Measurements from ENCODE around the gene MRPS27. TPM values are rescaled to one million over a fixed set of nuclear protein-coding genes. Genes with fewer than 3 reads are reported as not detected.

MRPS27 gene
- total RNA-seq = 100 to 1,000 TPM in 1 of 4 donors, 10 to 100 TPM in 3; 45.9 to 214 (median 68.6) TPM

DNA sequence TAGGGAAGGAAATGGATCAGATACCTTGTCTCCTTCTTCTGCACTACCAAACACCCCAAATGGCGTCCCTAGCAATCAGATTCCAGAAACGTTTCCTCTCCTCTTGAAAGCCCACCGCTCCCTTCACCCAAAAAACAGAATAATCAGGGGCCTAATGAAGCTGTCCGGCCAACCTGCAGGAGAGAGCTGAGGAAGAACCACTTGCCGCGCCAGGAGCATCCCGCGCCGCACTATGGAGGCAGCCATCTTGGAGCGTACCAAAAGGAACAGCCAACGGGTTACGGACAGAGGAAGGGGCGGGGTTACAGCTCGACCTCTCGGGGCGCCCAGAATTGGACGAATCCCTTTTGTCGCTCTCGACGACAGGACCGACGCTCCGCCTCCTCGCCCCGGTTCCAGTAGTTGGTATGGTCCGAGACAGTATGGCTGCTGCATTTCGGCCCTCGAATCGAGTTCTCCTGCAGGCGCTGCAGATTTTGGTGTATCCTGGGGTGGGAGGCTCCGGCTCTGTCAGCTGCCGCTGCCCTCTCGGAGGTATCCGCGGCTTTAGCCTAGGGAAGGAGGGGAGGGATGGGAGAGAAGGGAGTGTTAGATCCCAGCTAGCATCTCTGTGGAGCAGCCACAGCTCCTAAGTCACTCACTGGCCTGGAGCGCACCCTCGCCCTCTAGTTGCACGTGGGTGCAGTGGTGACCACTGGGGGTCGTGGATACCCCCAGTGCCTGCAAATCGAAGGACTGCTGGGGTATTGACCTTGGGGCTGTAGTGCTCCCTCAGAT lies at the start of gene MRPS27, which contains the start of gene PTCD2:
MRPS27 (minus strand) TSS at position 265 of the 777 bp plus-strand sequence; CDS start at position 246, 19 bp downstream.
PTCD2 (plus strand) TSS at position 398 of the 777 bp plus-strand sequence; CDS start at position 408, 10 bp downstream.
- no peaks in the 10 kb centered on the region for H3K27me3 ChIP-seq
- intact Hi-C loops (cut with DNase I; ENCODE audit: low total_unique reads) = no loop called here
- H3K4me3 ChIP-seq = peak within 1 kb of the TSS; percentile 76 to 93
- H3K27ac ChIP-seq = peak within 1 kb of the TSS; percentile 73 to 83
- no peaks in the 10 kb centered on the region for H3K36me3 ChIP-seq
- H3K9me3 ChIP-seq = no peaks in the 10 kb centered on the region
- no peaks in the 10 kb centered on the region for H3K4me1 ChIP-seq
- TF ChIP-seq, protein P1, sequence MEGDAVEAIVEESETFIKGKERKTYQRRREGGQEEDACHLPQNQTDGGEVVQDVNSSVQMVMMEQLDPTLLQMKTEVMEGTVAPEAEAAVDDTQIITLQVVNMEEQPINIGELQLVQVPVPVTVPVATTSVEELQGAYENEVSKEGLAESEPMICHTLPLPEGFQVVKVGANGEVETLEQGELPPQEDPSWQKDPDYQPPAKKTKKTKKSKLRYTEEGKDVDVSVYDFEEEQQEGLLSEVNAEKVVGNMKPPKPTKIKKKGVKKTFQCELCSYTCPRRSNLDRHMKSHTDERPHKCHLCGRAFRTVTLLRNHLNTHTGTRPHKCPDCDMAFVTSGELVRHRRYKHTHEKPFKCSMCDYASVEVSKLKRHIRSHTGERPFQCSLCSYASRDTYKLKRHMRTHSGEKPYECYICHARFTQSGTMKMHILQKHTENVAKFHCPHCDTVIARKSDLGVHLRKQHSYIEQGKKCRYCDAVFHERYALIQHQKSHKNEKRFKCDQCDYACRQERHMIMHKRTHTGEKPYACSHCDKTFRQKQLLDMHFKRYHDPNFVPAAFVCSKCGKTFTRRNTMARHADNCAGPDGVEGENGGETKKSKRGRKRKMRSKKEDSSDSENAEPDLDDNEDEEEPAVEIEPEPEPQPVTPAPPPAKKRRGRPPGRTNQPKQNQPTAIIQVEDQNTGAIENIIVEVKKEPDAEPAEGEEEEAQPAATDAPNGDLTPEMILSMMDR (IDR thresholded peaks at IDR 0.05) = peak; percentile 8 to 24 (median 14)
- TF ChIP-seq POLR2A (IDR thresholded peaks at IDR 0.05) = peak; percentile 42 to 47
- peak; percentile 94 to 97 for DNase-seq

DNA sequence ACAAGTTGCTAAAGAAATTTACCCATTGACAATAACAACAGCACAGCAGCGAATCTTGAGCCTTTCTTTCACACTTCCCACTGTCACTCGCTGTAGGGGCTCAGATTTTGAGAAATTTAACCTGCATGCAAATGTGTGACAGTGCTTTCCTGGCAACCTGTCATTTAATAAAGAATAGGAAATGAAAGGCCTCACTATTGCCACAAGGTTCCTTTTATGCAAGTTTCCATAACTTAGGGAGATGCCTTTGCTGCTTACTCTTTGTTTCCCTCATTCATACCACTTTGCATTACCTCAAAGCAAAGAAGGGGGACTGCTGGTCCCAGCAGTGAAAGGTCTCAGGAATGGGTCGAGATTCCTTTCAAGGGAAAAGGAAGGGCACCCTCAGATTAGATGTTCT lies 49.7 kb upstream of the MRPS27 start:
- Histone ChIP-seq H3K27me3 (no peaks in the 10 kb centered on the region), H3K36me3 (no peaks in the 10 kb centered on the region), H3K4me1 (peaks cover 0 to 6% of the 10 kb centered on the region in 2 donors), H3K27ac (peak overlapping the region in 1 of 2 donors; percentile 19), H3K4me3 (no peak overlapping the region), H3K9me3 (no peaks in the 10 kb centered on the region)
- intact Hi-C loops (cut with DNase I; ENCODE audit: low total_unique reads) = loop anchor here (10.0 kb wide), 1 partner anchor 155 kb away; no protein-coding TSS in a partner anchor
- no peak for TF ChIP-seq POLR2A (IDR thresholded peaks at IDR 0.05)
- TF ChIP-seq, protein P1 (IDR thresholded peaks at IDR 0.05) = no peak
- DNase-seq = no peak

DNA sequence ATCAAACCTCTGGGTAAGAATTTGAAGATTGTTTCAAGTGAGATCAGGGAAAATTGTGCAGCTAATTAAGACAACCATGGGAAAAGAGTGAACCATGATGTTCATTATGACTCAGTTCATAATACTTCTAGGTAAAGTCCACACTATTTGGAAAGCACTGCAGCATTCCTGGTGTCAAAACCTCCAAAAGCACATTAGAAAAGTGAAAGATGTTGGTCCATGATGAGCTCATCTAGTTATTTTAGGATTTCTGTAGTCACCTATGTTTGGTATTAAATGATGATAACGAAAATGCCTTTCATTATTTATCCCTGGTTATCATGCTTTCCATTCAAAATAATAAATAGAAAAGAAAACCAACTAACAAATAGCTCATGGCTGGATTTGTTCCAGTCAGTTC lies 49.3 kb upstream of the MRPS27 start:
- no peak for DNase-seq
- TF ChIP-seq, protein P1 (IDR thresholded peaks at IDR 0.05) = no peak
- TF ChIP-seq POLR2A (IDR thresholded peaks at IDR 0.05) = no peak
- peaks cover 0 to 6% of the 10 kb centered on the region in 2 donors for H3K4me1 ChIP-seq
- no peak overlapping the region for H3K4me3 ChIP-seq
- H3K27me3 ChIP-seq = no peaks in the 10 kb centered on the region
- no peaks in the 10 kb centered on the region for H3K9me3 ChIP-seq
- no peaks in the 10 kb centered on the region for H3K36me3 ChIP-seq
- intact Hi-C loops (cut with DNase I; ENCODE audit: low total_unique reads) = loop anchor here (10.0 kb wide), 1 partner anchor 156 kb away; no protein-coding TSS in a partner anchor
- H3K27ac ChIP-seq = peak overlapping the region in 1 of 2 donors; percentile 19

DNA sequence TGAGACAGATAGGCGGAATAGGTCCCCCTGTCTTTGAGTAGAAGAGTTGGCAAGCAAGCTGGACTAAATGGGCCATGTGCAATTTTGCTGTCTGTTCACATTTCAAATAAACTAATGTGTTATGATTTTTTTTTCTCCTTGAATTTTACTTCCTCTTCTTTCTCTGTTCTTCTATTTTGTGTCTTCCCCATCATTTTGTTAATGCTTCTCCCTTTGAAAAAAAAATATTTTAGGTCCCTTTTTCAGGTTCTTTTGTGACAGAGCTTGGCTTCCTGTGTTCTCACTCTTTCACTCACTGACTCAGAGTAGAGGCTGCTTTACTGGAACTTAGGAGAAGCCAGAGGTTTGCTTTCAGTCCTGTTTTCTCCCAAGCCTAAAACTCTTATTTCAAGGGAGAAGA lies 48.2 kb upstream of the MRPS27 start:
- peaks cover 0 to 6% of the 10 kb centered on the region in 2 donors for H3K4me1 ChIP-seq

More for the DNA sequence above, 48.2 kb upstream of the MRPS27 start:
- Histone ChIP-seq H3K4me3 (no peak overlapping the region), H3K27me3 (no peaks in the 10 kb centered on the region), H3K27ac (no peak overlapping the region), H3K9me3 (no peaks in the 10 kb centered on the region), H3K36me3 (no peaks in the 10 kb centered on the region)
- DNase-seq = no peak
- TF ChIP-seq, protein P1 (IDR thresholded peaks at IDR 0.05) = no peak
- no peak for TF ChIP-seq POLR2A (IDR thresholded peaks at IDR 0.05)
- intact Hi-C loops (cut with DNase I; ENCODE audit: low total_unique reads) = loop anchor here (10.0 kb wide), 1 partner anchor 157 kb away; no protein-coding TSS in a partner anchor
